ENCODE results near the gene ALOX15.

ALOX15 gene

DNA sequence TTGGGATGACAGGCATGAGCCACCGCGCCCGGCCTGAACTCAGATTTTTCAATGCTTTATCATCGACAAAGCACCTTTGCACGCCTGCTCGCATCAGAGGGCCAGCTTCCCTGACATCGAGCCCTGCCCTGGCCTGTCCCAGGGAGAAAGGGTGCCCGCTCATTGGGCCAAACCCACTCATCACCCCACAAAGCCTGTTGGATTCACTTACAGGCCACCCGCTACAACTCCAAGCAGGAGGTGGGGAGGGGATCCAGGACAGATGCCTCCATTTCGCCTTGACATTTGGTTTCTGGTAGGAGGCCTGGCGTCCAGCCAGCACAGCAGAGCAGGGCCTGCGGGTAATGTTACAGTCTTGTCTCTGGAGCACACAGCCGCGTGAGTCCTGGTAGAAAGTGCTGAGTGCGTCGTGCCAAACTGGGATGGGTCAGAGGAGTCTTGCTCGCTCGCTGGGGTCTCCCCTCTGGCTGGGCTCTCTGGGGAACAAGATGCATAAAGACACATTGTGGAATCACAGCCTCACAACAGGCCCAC, 37.3 kb downstream of the ALOX15 start:
- Histone ChIP-seq H3K4me3 (no peak overlapping the region), H3K4me1 (peaks cover 0 to 7% (median 0%) of the 10 kb centered on the region in 4 donors), H3K27ac (no peak overlapping the region), H3K36me3 (no peaks in the 10 kb centered on the region), H3K27me3 (peaks cover 0 to 18% of the 10 kb centered on the region in 2 donors), H3K9me3 (no peaks in the 10 kb centered on the region)
- intact Hi-C loops (cut with DNase I; ENCODE audit: low total_unique reads), result no loop called here
- TF ChIP-seq, protein P1, sequence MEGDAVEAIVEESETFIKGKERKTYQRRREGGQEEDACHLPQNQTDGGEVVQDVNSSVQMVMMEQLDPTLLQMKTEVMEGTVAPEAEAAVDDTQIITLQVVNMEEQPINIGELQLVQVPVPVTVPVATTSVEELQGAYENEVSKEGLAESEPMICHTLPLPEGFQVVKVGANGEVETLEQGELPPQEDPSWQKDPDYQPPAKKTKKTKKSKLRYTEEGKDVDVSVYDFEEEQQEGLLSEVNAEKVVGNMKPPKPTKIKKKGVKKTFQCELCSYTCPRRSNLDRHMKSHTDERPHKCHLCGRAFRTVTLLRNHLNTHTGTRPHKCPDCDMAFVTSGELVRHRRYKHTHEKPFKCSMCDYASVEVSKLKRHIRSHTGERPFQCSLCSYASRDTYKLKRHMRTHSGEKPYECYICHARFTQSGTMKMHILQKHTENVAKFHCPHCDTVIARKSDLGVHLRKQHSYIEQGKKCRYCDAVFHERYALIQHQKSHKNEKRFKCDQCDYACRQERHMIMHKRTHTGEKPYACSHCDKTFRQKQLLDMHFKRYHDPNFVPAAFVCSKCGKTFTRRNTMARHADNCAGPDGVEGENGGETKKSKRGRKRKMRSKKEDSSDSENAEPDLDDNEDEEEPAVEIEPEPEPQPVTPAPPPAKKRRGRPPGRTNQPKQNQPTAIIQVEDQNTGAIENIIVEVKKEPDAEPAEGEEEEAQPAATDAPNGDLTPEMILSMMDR (IDR thresholded peaks at IDR 0.05), result no peak
- no peak for DNase-seq

DNA sequence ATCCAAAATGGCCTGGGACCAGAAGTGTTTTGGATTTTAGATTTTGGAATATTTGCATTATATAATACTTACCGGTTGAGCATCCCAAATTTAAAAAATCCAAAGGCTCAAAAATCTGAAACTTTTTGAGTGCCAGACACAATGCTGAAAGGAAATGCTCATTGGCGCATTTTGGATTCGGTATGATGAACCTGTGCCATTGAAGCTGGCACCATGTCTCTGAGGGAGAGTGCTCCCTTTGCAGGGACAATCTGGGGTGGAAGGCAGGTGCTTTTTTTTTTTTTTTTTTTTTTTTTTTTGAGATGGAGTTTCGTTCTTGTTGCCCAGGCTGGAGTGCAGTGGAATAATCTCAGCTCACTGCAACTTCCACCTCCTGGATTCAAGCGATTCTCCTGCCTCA, 39.4 kb downstream of the ALOX15 start:
- Histone ChIP-seq H3K27ac (no peak overlapping the region), H3K4me1 (peaks cover 0 to 7% (median 0%) of the 10 kb centered on the region in 4 donors), H3K36me3 (no peaks in the 10 kb centered on the region), H3K4me3 (no peak overlapping the region), H3K27me3 (peaks cover 0 to 32% of the 10 kb centered on the region in 2 donors), H3K9me3 (no peaks in the 10 kb centered on the region)
- TF ChIP-seq, protein P1 (IDR thresholded peaks at IDR 0.05), result no peak
- intact Hi-C loops (cut with DNase I; ENCODE audit: low total_unique reads), result no loop called here
- no peak for DNase-seq

DNA sequence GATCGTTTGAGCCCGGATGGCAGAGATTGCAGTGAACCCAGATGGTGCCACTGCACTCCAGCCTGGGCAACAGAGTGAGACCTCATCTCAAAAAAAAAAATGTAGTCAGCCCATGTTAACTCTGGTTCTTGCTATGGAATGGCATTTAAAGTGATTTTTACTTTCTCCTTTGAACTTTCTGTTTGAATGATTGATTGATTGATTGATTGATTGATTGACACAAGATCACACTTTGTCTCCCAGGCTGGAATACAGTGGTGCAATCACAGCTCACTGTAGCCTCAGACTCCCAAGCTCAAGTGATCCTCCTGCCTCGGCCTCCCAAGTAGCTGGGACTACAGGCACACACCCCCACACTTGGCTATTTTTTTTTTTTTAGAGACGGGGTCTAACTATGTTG, 40.2 kb downstream of the ALOX15 start:
- Histone ChIP-seq H3K36me3 (no peaks in the 10 kb centered on the region), H3K9me3 (no peaks in the 10 kb centered on the region), H3K4me3 (no peak overlapping the region), H3K27ac (no peak overlapping the region), H3K4me1 (peaks cover 0 to 7% (median 0%) of the 10 kb centered on the region in 4 donors), H3K27me3 (peaks cover 0 to 36% of the 10 kb centered on the region in 2 donors)
- TF ChIP-seq, protein P1 (IDR thresholded peaks at IDR 0.05), result no peak
- intact Hi-C loops (cut with DNase I; ENCODE audit: low total_unique reads), result no loop called here
- no peak for DNase-seq

DNA sequence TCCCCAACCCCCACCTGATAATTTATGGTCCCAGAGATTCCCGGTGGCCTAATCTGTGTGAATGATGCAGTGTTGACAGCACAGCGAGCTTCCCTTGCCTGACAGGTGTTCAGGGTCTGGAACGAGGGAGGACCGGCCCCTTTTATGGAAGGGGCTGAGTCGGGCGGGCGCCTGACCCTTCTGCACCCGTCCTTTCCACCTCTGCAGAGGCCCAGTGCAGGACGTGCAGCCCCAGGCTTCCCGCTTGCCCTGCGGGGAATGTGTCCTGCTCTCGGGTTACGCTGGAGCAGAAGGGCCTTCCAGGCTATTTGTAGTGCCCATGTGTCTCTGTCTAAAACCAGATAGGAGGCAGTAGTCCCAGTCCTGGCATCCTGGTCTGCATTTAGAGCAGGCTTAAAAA, 40.9 kb downstream of the ALOX15 start:
- Histone ChIP-seq H3K9me3 (no peaks in the 10 kb centered on the region), H3K4me1 (peaks cover 0 to 7% (median 0%) of the 10 kb centered on the region in 4 donors), H3K36me3 (no peaks in the 10 kb centered on the region), H3K4me3 (no peak overlapping the region), H3K27me3 (peaks cover 0 to 39% of the 10 kb centered on the region in 2 donors), H3K27ac (no peak overlapping the region)
- TF ChIP-seq, protein P1 (IDR thresholded peaks at IDR 0.05), result no peak
- no peak for DNase-seq
- intact Hi-C loops (cut with DNase I; ENCODE audit: low total_unique reads), result no loop called here

DNA sequence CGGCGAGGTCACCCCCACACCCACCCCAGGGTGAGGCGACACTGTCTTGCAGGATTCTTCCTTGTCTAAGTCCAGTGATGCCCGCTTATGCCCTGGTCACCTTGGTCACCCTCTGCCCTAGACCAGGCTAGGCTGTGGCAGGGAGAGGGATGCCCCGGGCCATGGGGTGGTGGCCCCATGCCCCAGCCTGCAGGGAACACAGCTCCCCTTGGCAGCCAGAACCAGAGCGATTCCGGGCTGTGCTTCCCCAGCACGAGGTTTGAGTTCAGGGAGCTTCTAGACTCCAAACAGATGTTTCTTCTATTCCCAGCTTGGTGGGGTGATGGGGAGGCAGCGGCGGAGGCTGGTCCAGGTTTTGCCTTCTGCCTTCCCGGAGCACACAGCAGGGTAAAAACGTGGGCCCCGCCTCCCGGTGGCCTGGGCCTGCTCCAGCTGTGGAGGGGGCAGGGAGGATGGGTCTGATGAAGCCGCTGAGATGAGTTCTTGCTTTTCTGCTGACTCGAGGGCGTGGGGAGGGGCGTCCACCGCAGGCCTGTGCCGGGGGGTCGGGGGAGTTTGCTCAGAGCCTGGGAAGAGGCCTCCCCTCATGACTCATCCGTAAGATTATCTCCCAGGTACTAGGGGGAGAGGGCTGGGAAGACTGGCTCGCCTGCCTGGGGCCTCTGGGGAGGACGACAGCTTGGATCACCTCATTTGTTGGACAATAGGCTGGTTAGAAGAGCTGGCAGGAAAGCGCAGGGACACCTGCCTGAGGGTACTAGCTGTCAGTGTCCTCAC, 41.8 kb downstream of the ALOX15 start:
- H3K4me3 ChIP-seq, result no peak overlapping the region
- H3K27me3 ChIP-seq, result peaks cover 0 to 39% of the 10 kb centered on the region in 2 donors
- no peaks in the 10 kb centered on the region for H3K9me3 ChIP-seq
- no peak overlapping the region for H3K27ac ChIP-seq
- DNase-seq, result no peak
- H3K4me1 ChIP-seq, result peaks cover 0 to 7% (median 0%) of the 10 kb centered on the region in 4 donors
- intact Hi-C loops (cut with DNase I; ENCODE audit: low total_unique reads), result no loop called here
- TF ChIP-seq, protein P1 (IDR thresholded peaks at IDR 0.05), result no peak
- no peaks in the 10 kb centered on the region for H3K36me3 ChIP-seq

Data from tibial artery (tissue), 4 donors.